Transverse colon (tissue), 4 donors: ENCODE measurements around the gene ZNF429. TPM values are rescaled to one million over a fixed set of nuclear protein-coding genes. Genes with fewer than 3 reads are reported as not detected.
A peak's percentile ranks its signal among the peaks of the same experiment; 100 is the strongest.
"Not testable (repeated sequence)": the region's sequence is repeated elsewhere in the genome, so short reads cannot be mapped to it uniquely, and the experiment has no call there.

Experiments used
- DNase-seq: peaks from one replicate; pipeline ENCODE4 v3.0.0-alpha.2; 2019
- H3K27ac ChIP-seq, 4 donors: fragments of 200-600 bp; sonication (generic); 2 replicates each; pipeline ENCODE4 v1.5.1; 2016 to 2018; ENCODE audit warnings: inconsistent platforms in 4 of 4
- H3K27me3 ChIP-seq: fragments of 200-600 bp; sonication (generic); 2 replicates; pipeline ENCODE4 v1.5.1; 2017; ENCODE audit warnings: inconsistent platforms
- H3K36me3 ChIP-seq, 4 donors: fragments of 200-600 bp; sonication (generic); 2 replicates each; pipeline ENCODE4 v1.5.1; 2017 to 2019; ENCODE audit warnings: inconsistent platforms in 4 of 4
- H3K4me1 ChIP-seq, 4 donors: fragments of 200-600 bp; sonication (generic); 2 replicates each; pipeline ENCODE4 v1.5.1; 2017 to 2020; ENCODE audit warnings: inconsistent platforms in 4 of 4
- H3K4me3 ChIP-seq, 4 donors: fragments of 200-600 bp; sonication (generic); 1 replicate in 1 of 4; 2 replicates in 3 of 4; pipeline versions ENCODE4 v1.5.1 to v1.6.1; 2017 to 2019; ENCODE audit warnings: inconsistent platforms in 4 of 4
- H3K9me3 ChIP-seq, 2 donors: fragments of 200-600 bp; sonication (generic); 2 replicates each; pipeline ENCODE4 v1.5.1; 2017 to 2019; ENCODE audit warnings: inconsistent platforms in 2 of 2
- EP300 ChIP-seq: sonication (generic); formaldehyde crosslinking; IDR thresholded peaks from one replicate; pipeline ENCODE4 v1.6.1; 2017; ENCODE audit warnings: antibody characterized with exemption, low read depth
- POLR2A ChIP-seq: fragments of 450-650 bp; IDR thresholded peaks from one replicate; pipeline ENCODE4 v1.6.1; 2016; ENCODE audit warnings: antibody characterized with exemption, mild to moderate bottlenecking, moderate library complexity
- POLR2AphosphoS5 ChIP-seq, 3 donors: sonication (generic); formaldehyde crosslinking; IDR thresholded peaks; one replicate each; pipeline ENCODE4 v1.6.1; 2016; ENCODE audit warnings: antibody characterized with exemption in 3 of 3
- WGBS, 2 donors: methylation state at CpG; one replicate each; pipeline ENCODE4 v1.1.5; 2018; ENCODE audit warnings: low coverage in 1 of 2; 5-methylcytosine and 5-hydroxymethylcytosine counted together
- in situ Hi-C, 4 donors: fragments of 200-750 bp; cut with MboI; loops; one replicate each; pipeline versions ENCODE4 v1.15.0 to v1.15.1; 2017; ENCODE audit warnings: low sequenced_read_pairs in 3 of 4, low pct_ligation_motif_present in 1 of 4, low pct_unique_long_range_greater_than_20kb in 1 of 4
- intact Hi-C: fragments of 100-400 bp; cut with DNase I; formaldehyde crosslinking; loops from one replicate; pipeline ENCODE4 v1.15.1; 2023; ENCODE audit warnings: low total_unique reads
- total RNA-seq, 4 donors: library from RNA; depleted of rRNA; stranded (reverse); fragments of >200 nt; gene quantifications; one replicate each; pipeline ENCODE4 v1.1.0, GENCODE V29; 2016
- TF ChIP-seq, protein P1 (sequence below), 5 experiments: fragments of 200-600 bp in 3 of 5; fragments of 450-650 bp in 2 of 5; sonication (generic) in 3 of 5; IDR thresholded peaks; 1 replicate in 2 of 5; 2 replicates in 3 of 5; pipeline ENCODE4 v1.5.1; 2016 to 2017; ENCODE audit warnings: antibody characterized with exemption in 5 of 5, inconsistent platforms in 3 of 5, mild to moderate bottlenecking in 2 of 5, moderate library complexity in 1 of 5

Gene ZNF429
- total RNA-seq, 4 donors from 2014 or later: 13.5 to 47.0 (median 18.2) TPM

- DNase-seq: no peak
- no peak overlapping the region for H3K4me3 ChIP-seq
- TF ChIP-seq EP300: no peak
- intact Hi-C loops (no loop called here), in situ Hi-C loops (no loop called here)
- no peak overlapping the region for H3K27ac ChIP-seq
- WGBS, 2 donors: 87% methylated on average over 4 of the region's 4 CpGs; no CpG with 5 or more reads in 1 of the 2 donors
- no peaks in the 10 kb centered on the region for H3K27me3 ChIP-seq
- no peaks in the 10 kb centered on the region for H3K9me3 ChIP-seq
- no peaks in the 10 kb centered on the region for H3K4me1 ChIP-seq
- H3K36me3 ChIP-seq: no peaks in the 10 kb centered on the region
Measured at GRCh38 chr19:21593502-21593901, 88.1 kb downstream of the ZNF429 start.

- Histone ChIP-seq H3K4me1 (no peaks in the 10 kb centered on the region), H3K4me3 (no peak overlapping the region), H3K27ac (no peak overlapping the region), H3K36me3 (no peaks in the 10 kb centered on the region), H3K27me3 (no peaks in the 10 kb centered on the region), H3K9me3 (no peaks in the 10 kb centered on the region)
- intact Hi-C loops (no loop called here), in situ Hi-C loops (no loop called here)
- no peak for TF ChIP-seq POLR2A
- no peak for TF ChIP-seq POLR2AphosphoS5 (IDR thresholded peaks at IDR 0.05)
- TF ChIP-seq, protein P1, sequence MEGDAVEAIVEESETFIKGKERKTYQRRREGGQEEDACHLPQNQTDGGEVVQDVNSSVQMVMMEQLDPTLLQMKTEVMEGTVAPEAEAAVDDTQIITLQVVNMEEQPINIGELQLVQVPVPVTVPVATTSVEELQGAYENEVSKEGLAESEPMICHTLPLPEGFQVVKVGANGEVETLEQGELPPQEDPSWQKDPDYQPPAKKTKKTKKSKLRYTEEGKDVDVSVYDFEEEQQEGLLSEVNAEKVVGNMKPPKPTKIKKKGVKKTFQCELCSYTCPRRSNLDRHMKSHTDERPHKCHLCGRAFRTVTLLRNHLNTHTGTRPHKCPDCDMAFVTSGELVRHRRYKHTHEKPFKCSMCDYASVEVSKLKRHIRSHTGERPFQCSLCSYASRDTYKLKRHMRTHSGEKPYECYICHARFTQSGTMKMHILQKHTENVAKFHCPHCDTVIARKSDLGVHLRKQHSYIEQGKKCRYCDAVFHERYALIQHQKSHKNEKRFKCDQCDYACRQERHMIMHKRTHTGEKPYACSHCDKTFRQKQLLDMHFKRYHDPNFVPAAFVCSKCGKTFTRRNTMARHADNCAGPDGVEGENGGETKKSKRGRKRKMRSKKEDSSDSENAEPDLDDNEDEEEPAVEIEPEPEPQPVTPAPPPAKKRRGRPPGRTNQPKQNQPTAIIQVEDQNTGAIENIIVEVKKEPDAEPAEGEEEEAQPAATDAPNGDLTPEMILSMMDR (IDR thresholded peaks at IDR 0.05): no peak
- TF ChIP-seq EP300: no peak
- 11 to 49% methylated on average over 1 to 3 of the region's 3 CpGs for WGBS, 2 donors
- no peak for DNase-seq
Measured at GRCh38 chr19:21593934-21594820, 88.8 kb downstream of the ZNF429 start.

- in situ Hi-C loops: no loop called here
- Histone ChIP-seq H3K36me3 (no peaks in the 10 kb centered on the region), H3K4me1 (no peaks in the 10 kb centered on the region), H3K4me3 (no peak overlapping the region), H3K27me3 (no peaks in the 10 kb centered on the region), H3K27ac (no peak overlapping the region), H3K9me3 (no peaks in the 10 kb centered on the region)
- TF ChIP-seq EP300: no peak
- no peak for TF ChIP-seq POLR2AphosphoS5 (IDR thresholded peaks at IDR 0.05)
- TF ChIP-seq, protein P1 (IDR thresholded peaks at IDR 0.05): no peak
- no peak for TF ChIP-seq POLR2A
- WGBS, 2 donors: 78 to 92% methylated on average over 2 to 4 of the region's 4 CpGs
- intact Hi-C loops: no loop called here
- DNase-seq: no peak
Measured at GRCh38 chr19:21595185-21595584, 89.8 kb downstream of the ZNF429 start.

DNA sequence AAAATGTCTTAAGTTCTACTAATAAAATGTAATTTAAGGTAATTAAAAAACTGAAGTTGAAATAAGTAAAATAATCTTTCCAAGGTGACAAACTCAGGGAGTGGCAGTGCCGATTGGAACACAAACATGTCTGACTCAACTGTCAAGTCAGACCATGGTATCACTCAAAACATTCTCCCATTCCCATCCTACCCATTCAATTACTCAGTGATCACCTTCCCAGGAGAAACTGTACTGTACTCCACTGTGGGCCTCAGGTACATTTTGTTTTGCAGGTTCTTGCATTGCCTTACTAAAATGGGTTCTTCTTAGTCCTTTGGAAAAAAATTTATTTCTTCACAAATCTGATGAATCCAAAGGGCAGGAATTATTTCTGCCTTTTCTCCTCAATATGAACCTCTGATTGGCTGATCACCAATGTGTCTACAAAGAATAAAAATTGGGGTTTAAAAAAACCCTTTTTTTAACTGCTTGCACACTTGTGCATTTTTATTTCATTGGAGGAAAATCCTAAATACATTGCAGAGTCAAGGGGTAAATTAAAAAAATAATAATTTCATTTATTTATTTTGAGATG lies 96.8 kb downstream of the ZNF429 start:
- TF ChIP-seq, protein P1 (IDR thresholded peaks at IDR 0.05): no peak
- TF ChIP-seq POLR2A (no peak), EP300 (no peak), POLR2AphosphoS5 (IDR thresholded peaks at IDR 0.05) (no peak)
- in situ Hi-C loops (no loop called here), intact Hi-C loops (no loop called here)
- Histone ChIP-seq H3K27me3 (no peaks in the 10 kb centered on the region), H3K4me1 (peaks cover 3 to 19% (median 6%) of the 10 kb centered on the region in 4 donors), H3K27ac (peak overlapping the region in 1 of 4 donors; percentile 77), H3K36me3 (no peaks in the 10 kb centered on the region), H3K4me3 (no peak overlapping the region), H3K9me3 (no peaks in the 10 kb centered on the region)
- WGBS, 2 donors: 52 to 88% methylated on average over 1 of the region's 1 CpG
- DNase-seq: no peak

GRCh38 chr19:21602659-21603430 lies 97.4 kb downstream of the ZNF429 start:
- peak overlapping the region in 1 of 4 donors; percentile 77 for H3K27ac ChIP-seq
- H3K9me3 ChIP-seq, DNase-seq, H3K27me3 ChIP-seq, H3K36me3 ChIP-seq, intact Hi-C loops, in situ Hi-C loops, H3K4me3 ChIP-seq: not testable (repeated sequence)
- peaks cover 5 to 20% (median 6%) of the 10 kb centered on the region in 4 donors for H3K4me1 ChIP-seq
- 50 to 80% methylated on average over 8 to 11 of the region's 11 CpGs for WGBS, 2 donors
